H54 (cell line): ENCODE data around the gene CPXM2.

Source experiments
- DNase-seq: peaks from one replicate; pipeline ENCODE4 v3.0.0; 2011; ENCODE audit warnings: low spot score, mixed read lengths; ENCODE audit not compliant: insufficient read length
- FAIRE-seq: peaks from 3 replicates; lab custom pipeline; 2011; peaks lifted over from hg19 to GRCh38; lab: Jason Lieb, UNC
- POLR2A ChIP-seq: IDR thresholded peaks from 2 replicates; pipeline ENCODE4 v1.6.1; 2011; ENCODE audit warnings: low read depth, mild to moderate bottlenecking, low read length

Gene CPXM2

GRCh38 chr10:123838596-123839310, 52.9 kb downstream of the CPXM2 start:
- FAIRE-seq (no peak), DNase-seq (no peak)
- no peak for TF ChIP-seq POLR2A

GRCh38 chr10:123837756-123838155, 53.9 kb downstream of the CPXM2 start:
- no peak for TF ChIP-seq POLR2A
- FAIRE-seq = no peak
- no peak for DNase-seq

- DNase-seq (no peak), FAIRE-seq (no peak)
- no peak for TF ChIP-seq POLR2A
Observed at GRCh38 chr10:123836418-123837145, 55.0 kb downstream of the CPXM2 start.

GRCh38 chr10:123835575-123835974, 56.0 kb downstream of the CPXM2 start:
- DNase-seq (no peak), FAIRE-seq (no peak)
- TF ChIP-seq POLR2A = no peak

GRCh38 chr10:123833170-123833850, 58.3 kb downstream of the CPXM2 start:
- no peak for DNase-seq
- no peak for FAIRE-seq
- TF ChIP-seq POLR2A = no peak

- no peak for DNase-seq
- no peak for FAIRE-seq
- TF ChIP-seq POLR2A = no peak
Observed at GRCh38 chr10:123831259-123831658, 60.3 kb downstream of the CPXM2 start.

GRCh38 chr10:123821136-123821535, 70.5 kb downstream of the CPXM2 start:
- FAIRE-seq (no peak), DNase-seq (no peak)
- no peak for TF ChIP-seq POLR2A

GRCh38 chr10:123809632-123810031, 82.0 kb downstream of the CPXM2 start:
- TF ChIP-seq POLR2A = no peak
- FAIRE-seq = no peak
- DNase-seq = no peak

- no peak for TF ChIP-seq POLR2A
- DNase-seq (no peak), FAIRE-seq (no peak)
Observed at GRCh38 chr10:123808906-123809305, 82.7 kb downstream of the CPXM2 start.

GRCh38 chr10:123808286-123808685, 83.3 kb downstream of the CPXM2 start:
- FAIRE-seq = no peak

GRCh38 chr10:123807444-123808035, 84.1 kb downstream of the CPXM2 start:
- no peak for DNase-seq
- FAIRE-seq = no peak

More at GRCh38 chr10:123808286-123808685, 83.3 kb downstream of the CPXM2 start:
- DNase-seq = no peak
- TF ChIP-seq POLR2A = no peak

GRCh38 chr10:123804716-123805115, 86.9 kb downstream of the CPXM2 start:
- TF ChIP-seq POLR2A = no peak
- FAIRE-seq (no peak), DNase-seq (no peak)

More at GRCh38 chr10:123807444-123808035, 84.1 kb downstream of the CPXM2 start:
- no peak for TF ChIP-seq POLR2A

- FAIRE-seq = no peak
- no peak for DNase-seq
- TF ChIP-seq POLR2A = no peak
Observed at GRCh38 chr10:123800821-123801220, 90.8 kb downstream of the CPXM2 start.

- DNase-seq (no peak), FAIRE-seq (no peak)
- TF ChIP-seq POLR2A = no peak
Observed at GRCh38 chr10:123800289-123800688, 91.3 kb downstream of the CPXM2 start.
